Smooth muscle cell (in vitro differentiated cells): ENCODE measurements around the gene TET2. TPM values are rescaled to one million over a fixed set of nuclear protein-coding genes. Genes with fewer than 3 reads are reported as not detected.
A peak's percentile ranks its signal among the peaks of the same experiment; 100 is the strongest.

Experiments used
- DNase-seq: peaks from one replicate; lab custom pipeline; 2025; ENCODE audit not compliant: unreplicated experiment; lab: John Stamatoyannopoulos, UW
- H2AFZ ChIP-seq: fragments of 200-600 bp; sonication (generic); 2 replicates; pipeline ENCODE4 v1.6.0; 2016; ENCODE audit warnings: antibody characterized with exemption, low read depth, mild to moderate bottlenecking
- H3F3A ChIP-seq: fragments of 200-600 bp; sonication (generic); 2 replicates; pipeline ENCODE4 v1.6.0; 2017; ENCODE audit warnings: antibody characterized with exemption, low read depth
- H3K27ac ChIP-seq: fragments of 200-600 bp; sonication (generic); 2 replicates; pipeline ENCODE4 v1.5.1; 2016; ENCODE audit warnings: low read depth, mild to moderate bottlenecking
- H3K27me3 ChIP-seq: fragments of 200-600 bp; sonication (generic); 2 replicates; pipeline ENCODE4 v1.6.1; 2016; ENCODE audit warnings: low read depth, mild to moderate bottlenecking
- H3K36me3 ChIP-seq: fragments of 200-600 bp; sonication (generic); 2 replicates; pipeline ENCODE4 v1.5.1; 2016; ENCODE audit warnings: low read depth
- H3K4me1 ChIP-seq: fragments of 200-600 bp; sonication (generic); 2 replicates; pipeline ENCODE4 v1.5.1; 2016; ENCODE audit warnings: low read depth
- H3K4me2 ChIP-seq: fragments of 200-600 bp; sonication (generic); 2 replicates; pipeline ENCODE4 v1.6.0; 2016; ENCODE audit warnings: mild to moderate bottlenecking
- H3K4me3 ChIP-seq: fragments of 200-600 bp; sonication (generic); 2 replicates; pipeline ENCODE4 v1.5.1; 2016; ENCODE audit warnings: mild to moderate bottlenecking
- H3K79me2 ChIP-seq: fragments of 200-600 bp; sonication (generic); 2 replicates; pipeline ENCODE4 v1.6.0; 2016; ENCODE audit warnings: low read depth, mild to moderate bottlenecking
- H3K9ac ChIP-seq: fragments of 200-600 bp; sonication (generic); 2 replicates; pipeline ENCODE4 v1.6.0; 2016; ENCODE audit warnings: low read depth
- H3K9me3 ChIP-seq: fragments of 200-600 bp; sonication (generic); replicated peaks from 2 replicates; pipeline ENCODE4 v1.5.1; 2016; ENCODE audit warnings: low read depth
- H4K20me1 ChIP-seq: fragments of 200-600 bp; sonication (generic); 2 replicates; pipeline ENCODE4 v1.6.0; 2016; ENCODE audit warnings: low read depth
- CTCF ChIP-seq: fragments of 200-600 bp; sonication (generic); IDR thresholded peaks from 2 replicates; pipeline ENCODE4 v1.5.1; 2017; ENCODE audit warnings: borderline replicate concordance, mild to moderate bottlenecking, antibody characterized with exemption; ENCODE audit not compliant: insufficient read depth, poor library complexity, severe bottlenecking
- WGBS: methylation state at CpG from one replicate; pipeline ENCODE4 v1.1.7; 2016; ENCODE audit warnings: low lambda C conversion rate; 5-methylcytosine and 5-hydroxymethylcytosine counted together
- polyA plus RNA-seq: library from polyadenylated mRNA; unstranded; fragments of >200 nt; fragmentation: Nextera tagmentation; extraction: Ambion mirVana; gene quantifications from 2 replicates; pipeline ENCODE4 v1.2.1, GENCODE V29; 2016
- total RNA-seq: library from RNA; depleted of rRNA; stranded (reverse); fragments of >200 nt; gene quantifications from 2 replicates; pipeline ENCODE4 v1.2.3, GENCODE V29; 2014

The TET2 gene
- total and polyA plus RNA-seq, 2 experiments from 2014 or later, result 2.7 to 20.5 TPM

GRCh38 chr4:105145156-105145902 is 1.3 kb upstream of the TET2 start:
- Histone ChIP-seq H3K4me2 (peak overlapping the region; percentile 98), H3K79me2 (peaks cover 25% of the 10 kb centered on the region), H2AFZ (peak overlapping the region; percentile 100), H3K9ac (no peak overlapping the region), H3K27me3 (no peaks in the 10 kb centered on the region), H3K27ac (no peak overlapping the region), H3F3A (peaks cover 9% of the 10 kb centered on the region), H3K4me1 (peaks cover 8% of the 10 kb centered on the region), H3K36me3 (no peaks in the 10 kb centered on the region), H3K9me3 (no peaks in the 10 kb centered on the region), H4K20me1 (peaks cover 25% of the 10 kb centered on the region), H3K4me3 (peak overlapping the region; percentile 99)
- TF ChIP-seq CTCF, result no peak
- WGBS, result 33% methylated on average over 21 of the region's 21 CpGs
- no peak for DNase-seq

- no peak overlapping the region for H3K27ac ChIP-seq
- H3K9ac ChIP-seq, result no peak overlapping the region
- peak overlapping the region; percentile 98 for H3K4me2 ChIP-seq
- H3K79me2 ChIP-seq, result peaks cover 30% of the 10 kb centered on the region
- no peak for DNase-seq
- H3K4me3 ChIP-seq, result peak overlapping the region; percentile 99
- no peaks in the 10 kb centered on the region for H3K9me3 ChIP-seq
- peak overlapping the region; percentile 100 for H2AFZ ChIP-seq
- peaks cover 9% of the 10 kb centered on the region for H3F3A ChIP-seq
- no peaks in the 10 kb centered on the region for H3K27me3 ChIP-seq
- peaks cover 31% of the 10 kb centered on the region for H4K20me1 ChIP-seq
- no peak for TF ChIP-seq CTCF
- WGBS, result 2% methylated on average over 25 of the region's 25 CpGs
- H3K36me3 ChIP-seq, result no peaks in the 10 kb centered on the region
- H3K4me1 ChIP-seq, result peaks cover 8% of the 10 kb centered on the region
Observed at GRCh38 chr4:105145903-105146275, 787 bp upstream of the TET2 start.

GRCh38 chr4:105147016-105147552 is 408 bp downstream of the TET2 start:
- peaks cover 9% of the 10 kb centered on the region for H3F3A ChIP-seq
- under 1% methylated on average over 12 of the region's 12 CpGs for WGBS

More at GRCh38 chr4:105147016-105147552, 408 bp downstream of the TET2 start:
- TF ChIP-seq CTCF, result no peak
- H3K4me2 ChIP-seq, result peak overlapping the region; percentile 98
- peak overlapping the region; percentile 99 for H3K4me3 ChIP-seq
- peak overlapping the region; percentile 66 for H3K27ac ChIP-seq
- no peak for DNase-seq
- H4K20me1 ChIP-seq, result peaks cover 43% of the 10 kb centered on the region
- peak overlapping the region; percentile 96 for H3K9ac ChIP-seq
- H3K36me3 ChIP-seq, result no peaks in the 10 kb centered on the region
- no peaks in the 10 kb centered on the region for H3K9me3 ChIP-seq
- peaks cover 8% of the 10 kb centered on the region for H3K4me1 ChIP-seq
- H2AFZ ChIP-seq, result peak overlapping the region; percentile 100
- H3K79me2 ChIP-seq, result peaks cover 42% of the 10 kb centered on the region
- H3K27me3 ChIP-seq, result no peaks in the 10 kb centered on the region
